Effector memory CD4-positive, alpha-beta T cell (primary cell): ENCODE data around the gene RELB.
A peak's percentile ranks its signal among the peaks of the same experiment; 100 is the strongest.

ENCODE experiments used
- DNase-seq, 3 donors: peaks; one replicate each; pipeline ENCODE4 v3.0.0-alpha.2; 2020
- H3K27ac ChIP-seq: 2 replicates; pipeline ENCODE4 v1.7.0; 2013; ENCODE audit warnings: mild to moderate bottlenecking, low read length, moderate library complexity; ENCODE audit not compliant: insufficient read depth, poor library complexity, severe bottlenecking
- H3K27me3 ChIP-seq: replicated peaks from 2 replicates; pipeline ENCODE4 v1.7.0; 2013; ENCODE audit warnings: mild to moderate bottlenecking, low read length; ENCODE audit not compliant: insufficient read depth, control insufficient read depth, poor library complexity, severe bottlenecking
- H3K36me3 ChIP-seq: 2 replicates; pipeline ENCODE4 v1.7.0; 2013; ENCODE audit warnings: mild to moderate bottlenecking, low read length, moderate library complexity; ENCODE audit not compliant: control insufficient read depth, insufficient read depth
- H3K4me1 ChIP-seq: 2 replicates; pipeline ENCODE4 v1.7.0; 2013; ENCODE audit warnings: low read length, mild to moderate bottlenecking; ENCODE audit not compliant: control insufficient read depth, insufficient read depth, poor library complexity, severe bottlenecking
- H3K4me3 ChIP-seq: 2 replicates; pipeline ENCODE4 v1.7.0; 2013; ENCODE audit warnings: low read length, low read depth, mild to moderate bottlenecking; ENCODE audit not compliant: insufficient read depth, poor library complexity, severe bottlenecking
- H3K9me3 ChIP-seq: 2 replicates; pipeline ENCODE4 v1.7.0; 2013; ENCODE audit warnings: mild to moderate bottlenecking, low read length, moderate library complexity; ENCODE audit not compliant: control insufficient read depth

The RELB gene

GRCh38 chr19:45038931-45039893, 37.9 kb downstream of the RELB start, which contains the start of gene CLASRP:
Gene CLASRP, plus strand, starts transcription at chr19:45039045. Its CDS starts 1,168 bp downstream, at chr19:45040213.
- H3K27ac ChIP-seq, result peak within 1 kb of the TSS; percentile 96
- peak; percentile 76 to 85 (median 79) for DNase-seq
- H3K4me3 ChIP-seq, result peak within 1 kb of the TSS; percentile 73
- no peaks in the 10 kb centered on the region for H3K9me3 ChIP-seq
- H3K4me1 ChIP-seq, result peaks cover 23% of the 10 kb centered on the region
- H3K27me3 ChIP-seq, result no peaks in the 10 kb centered on the region
- H3K36me3 ChIP-seq, result peaks cover 43% of the 10 kb centered on the region

DNA sequence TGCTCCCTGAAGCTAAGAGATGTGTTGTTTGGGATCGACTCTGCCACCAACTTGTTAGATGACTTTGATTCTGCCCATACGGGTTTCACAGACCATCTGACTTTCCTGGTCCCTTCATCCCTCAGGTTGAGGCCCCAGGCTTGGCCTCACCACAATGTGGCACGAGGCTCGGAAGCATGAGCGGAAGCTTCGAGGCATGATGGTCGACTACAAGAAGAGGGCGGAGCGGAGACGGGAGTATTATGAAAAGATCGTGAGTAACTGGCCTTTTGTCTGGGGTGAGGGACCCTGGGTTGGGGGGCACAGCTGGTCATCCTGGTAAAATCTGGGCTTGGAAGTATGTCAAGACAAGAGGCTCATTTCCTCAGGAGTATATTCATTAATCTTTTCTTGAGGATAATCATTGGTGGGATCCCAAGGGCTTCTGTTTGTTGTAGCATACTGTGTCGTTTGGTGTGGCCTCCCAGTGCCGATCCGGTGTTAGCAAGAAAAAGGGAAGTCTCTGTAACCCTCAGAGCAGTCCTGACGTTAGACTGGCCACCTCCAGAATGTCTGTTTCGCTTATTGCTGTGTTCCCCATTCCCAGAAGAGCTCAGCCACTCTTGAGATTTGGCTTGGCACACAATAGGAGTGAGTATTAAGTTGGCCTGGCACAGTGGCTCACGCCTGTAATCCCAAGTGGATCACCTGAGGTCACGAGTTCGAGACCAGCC, 39.0 kb downstream of the RELB start:
- Histone ChIP-seq H3K4me1 (peaks cover 23% of the 10 kb centered on the region), H3K27me3 (no peaks in the 10 kb centered on the region), H3K4me3 (peak overlapping the region; percentile 73), H3K36me3 (peaks cover 44% of the 10 kb centered on the region), H3K9me3 (no peaks in the 10 kb centered on the region), H3K27ac (peak overlapping the region; percentile 96)
- DNase-seq, result no peak

GRCh38 chr19:45041125-45041524, 39.9 kb downstream of the RELB start:
- H3K27ac ChIP-seq, result peak overlapping the region; percentile 24
- H3K9me3 ChIP-seq, result no peaks in the 10 kb centered on the region
- H3K27me3 ChIP-seq, result no peaks in the 10 kb centered on the region
- H3K4me3 ChIP-seq, result no peak overlapping the region
- no peak for DNase-seq
- peaks cover 23% of the 10 kb centered on the region for H3K4me1 ChIP-seq
- H3K36me3 ChIP-seq, result peaks cover 41% of the 10 kb centered on the region

DNA sequence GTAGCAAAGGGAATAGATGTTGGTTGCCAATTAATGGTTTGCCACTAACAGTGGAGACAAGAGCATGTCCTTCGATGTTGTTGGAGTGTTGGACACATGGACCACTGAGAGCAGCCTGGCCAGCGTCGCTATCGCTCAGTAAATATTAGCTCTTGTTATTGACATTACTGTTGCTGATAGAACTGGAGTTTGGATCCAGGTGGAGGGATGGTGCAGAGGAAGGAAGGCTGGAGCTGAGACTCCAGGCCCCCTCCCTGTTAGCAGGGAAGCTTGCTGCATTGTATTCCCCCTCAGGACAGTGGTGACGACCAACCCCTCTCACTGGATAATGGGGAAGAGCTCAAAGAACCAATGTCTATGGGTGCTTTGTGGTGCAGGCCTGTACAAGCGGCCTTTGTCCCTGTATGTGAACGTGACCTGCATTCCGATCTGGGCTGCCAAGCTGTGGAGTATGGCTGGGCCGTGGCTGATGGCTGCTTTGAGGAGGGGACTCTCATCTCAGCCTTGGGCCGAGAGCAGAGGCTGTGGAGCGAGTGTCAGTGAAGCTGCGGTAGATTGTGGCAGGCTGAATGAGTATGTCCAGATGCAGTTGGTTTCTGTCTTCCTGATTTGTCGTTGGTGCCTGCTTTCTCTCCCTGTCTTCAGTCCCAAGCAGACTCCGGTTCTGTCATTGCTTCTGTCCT, 44.5 kb downstream of the RELB start:
- no peaks in the 10 kb centered on the region for H3K9me3 ChIP-seq
- H3K27ac ChIP-seq, result no peak overlapping the region
- no peak overlapping the region for H3K4me3 ChIP-seq
- peaks cover 48% of the 10 kb centered on the region for H3K36me3 ChIP-seq
- no peaks in the 10 kb centered on the region for H3K27me3 ChIP-seq
- H3K4me1 ChIP-seq, result peaks cover 13% of the 10 kb centered on the region
- no peak for DNase-seq

- H3K4me3 ChIP-seq, result no peak overlapping the region
- H3K27ac ChIP-seq, result no peak overlapping the region
- H3K27me3 ChIP-seq, result no peaks in the 10 kb centered on the region
- peaks cover 45% of the 10 kb centered on the region for H3K36me3 ChIP-seq
- DNase-seq, result no peak
- H3K9me3 ChIP-seq, result no peaks in the 10 kb centered on the region
- H3K4me1 ChIP-seq, result peaks cover 11% of the 10 kb centered on the region
Measured at GRCh38 chr19:45046355-45046754, 45.1 kb downstream of the RELB start.

DNA sequence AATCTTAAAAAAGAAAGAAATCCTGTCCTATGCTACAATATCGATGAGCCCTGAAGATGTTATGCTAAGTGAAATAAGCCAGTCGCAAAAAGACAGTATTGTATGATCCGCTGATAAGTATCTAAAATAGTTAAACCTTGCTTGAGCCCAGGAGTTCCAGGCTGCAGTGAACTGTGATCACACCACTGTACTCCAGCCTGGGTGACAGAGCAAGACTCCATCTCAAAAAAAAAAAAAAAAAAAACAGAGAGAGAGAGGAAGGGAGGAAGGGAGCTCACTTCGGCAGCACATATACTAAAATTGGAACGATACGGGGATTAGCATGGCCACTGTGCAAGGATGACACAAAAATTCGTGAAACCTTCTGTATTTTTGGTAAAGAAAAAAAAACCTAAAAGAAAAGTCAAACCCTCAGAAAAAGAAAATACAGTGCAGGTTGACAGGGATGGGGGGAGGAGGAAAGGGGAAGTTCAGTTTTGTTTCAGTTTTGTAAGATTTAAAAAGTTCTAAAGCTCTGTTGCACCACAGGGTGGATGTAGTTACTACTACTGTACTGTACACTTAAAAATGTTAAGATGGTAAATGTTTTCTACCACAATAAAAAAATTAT, 46.0 kb downstream of the RELB start:
- Histone ChIP-seq H3K27me3 (no peaks in the 10 kb centered on the region), H3K4me1 (peaks cover 4% of the 10 kb centered on the region), H3K4me3 (no peak overlapping the region), H3K36me3 (peaks cover 40% of the 10 kb centered on the region), H3K27ac (no peak overlapping the region), H3K9me3 (no peaks in the 10 kb centered on the region)
- no peak for DNase-seq

DNA sequence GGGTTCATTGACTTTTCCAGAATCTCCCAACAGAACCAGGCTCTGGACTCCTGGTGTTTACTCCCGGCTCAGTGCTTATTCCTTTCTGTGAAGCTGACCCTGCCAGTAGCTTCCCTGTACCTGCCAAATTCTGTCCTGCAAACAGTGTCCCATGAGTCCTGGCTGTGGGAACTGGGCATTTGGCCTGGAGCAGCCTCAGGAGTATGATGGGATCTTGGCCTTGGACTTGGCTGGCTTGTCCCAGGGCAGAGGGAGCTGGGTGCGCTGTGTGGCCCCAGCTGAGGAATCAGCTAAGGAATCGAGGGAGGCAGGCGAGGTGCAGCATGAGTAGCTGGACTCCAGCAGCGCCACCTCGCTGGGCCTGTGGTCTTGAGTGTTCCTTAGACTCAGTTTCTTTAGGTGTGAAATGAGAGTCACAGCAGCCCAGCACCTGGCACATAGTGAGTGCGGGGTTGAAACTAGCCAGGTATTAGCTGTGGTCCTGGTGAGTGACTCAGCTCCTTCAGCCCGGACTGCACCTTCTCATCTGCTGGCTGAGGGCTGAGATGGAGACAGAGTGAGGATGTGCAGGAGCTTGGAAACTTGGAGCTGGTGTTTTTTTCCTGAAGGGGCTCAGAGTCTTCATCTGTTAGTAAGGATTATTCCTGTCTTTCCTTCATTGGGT, 47.9 kb downstream of the RELB start:
- no peaks in the 10 kb centered on the region for H3K27me3 ChIP-seq
- H3K4me3 ChIP-seq, result no peak overlapping the region
- no peaks in the 10 kb centered on the region for H3K9me3 ChIP-seq
- DNase-seq, result no peak
- H3K27ac ChIP-seq, result peak overlapping the region; percentile 22
- H3K4me1 ChIP-seq, result peaks cover 4% of the 10 kb centered on the region
- H3K36me3 ChIP-seq, result peaks cover 39% of the 10 kb centered on the region

GRCh38 chr19:45050036-45050435, 48.8 kb downstream of the RELB start:
- no peak for DNase-seq
- no peaks in the 10 kb centered on the region for H3K27me3 ChIP-seq
- H3K36me3 ChIP-seq, result peaks cover 38% of the 10 kb centered on the region
- H3K4me3 ChIP-seq, result no peak overlapping the region
- no peaks in the 10 kb centered on the region for H3K9me3 ChIP-seq
- H3K4me1 ChIP-seq, result peaks cover 4% of the 10 kb centered on the region
- H3K27ac ChIP-seq, result no peak overlapping the region

GRCh38 chr19:45051929-45052579, 50.8 kb downstream of the RELB start:
- no peak overlapping the region for H3K4me3 ChIP-seq
- peaks cover 49% of the 10 kb centered on the region for H3K36me3 ChIP-seq
- H3K9me3 ChIP-seq, result no peaks in the 10 kb centered on the region
- no peak for DNase-seq
- no peaks in the 10 kb centered on the region for H3K27me3 ChIP-seq
- no peak overlapping the region for H3K27ac ChIP-seq
- H3K4me1 ChIP-seq, result peaks cover 4% of the 10 kb centered on the region
